AG09319 (cell line): Measurements from ENCODE around the gene PITPNC1.
A peak's percentile ranks its signal among the peaks of the same experiment; 100 is the strongest.
"Not testable (repeated sequence)": the region's sequence is repeated elsewhere in the genome, so short reads cannot be mapped to it uniquely, and the experiment has no call there.

Experiments used
- DNase-seq: peaks from one replicate; pipeline ENCODE4 v3.0.0-alpha.2; 2010; ENCODE audit warnings: low read depth; ENCODE audit errors: extremely low read depth
- TF ChIP-seq, protein P1 (sequence below): IDR thresholded peaks from 2 replicates; pipeline ENCODE4 v1.5.1; 2011; ENCODE audit warnings: low read depth, mild to moderate bottlenecking, inconsistent platforms, low read length, moderate library complexity

Gene PITPNC1

DNA sequence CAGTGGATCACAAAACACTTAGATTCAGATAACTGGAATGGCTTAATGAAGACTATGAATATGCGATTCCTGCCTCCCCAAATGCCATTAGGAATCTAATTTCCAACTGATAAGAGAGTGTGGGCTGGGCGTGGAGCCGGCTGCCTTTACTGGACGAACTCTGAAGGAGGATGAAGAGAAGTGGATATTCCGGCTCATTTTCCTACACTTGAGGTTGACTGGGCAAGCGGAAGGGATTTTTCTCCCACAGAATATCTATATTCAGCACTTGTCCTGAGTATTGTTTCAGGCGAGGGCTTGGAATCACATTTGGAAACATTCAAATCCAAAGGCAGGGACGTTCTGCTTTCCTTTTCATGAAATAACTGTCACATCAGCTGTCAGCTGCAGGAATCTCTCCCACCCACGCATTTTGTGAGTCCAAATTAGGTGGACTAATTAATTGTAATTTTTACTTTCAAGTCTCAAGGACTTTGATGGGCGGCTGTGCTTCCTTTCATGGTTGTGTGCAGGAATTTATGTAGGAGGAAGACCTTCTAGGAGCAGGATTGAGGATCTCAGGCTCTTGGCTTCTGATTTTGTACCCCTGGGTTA lies 138.5 kb downstream of the PITPNC1 start:
- no peak for DNase-seq
- TF ChIP-seq, protein P1, sequence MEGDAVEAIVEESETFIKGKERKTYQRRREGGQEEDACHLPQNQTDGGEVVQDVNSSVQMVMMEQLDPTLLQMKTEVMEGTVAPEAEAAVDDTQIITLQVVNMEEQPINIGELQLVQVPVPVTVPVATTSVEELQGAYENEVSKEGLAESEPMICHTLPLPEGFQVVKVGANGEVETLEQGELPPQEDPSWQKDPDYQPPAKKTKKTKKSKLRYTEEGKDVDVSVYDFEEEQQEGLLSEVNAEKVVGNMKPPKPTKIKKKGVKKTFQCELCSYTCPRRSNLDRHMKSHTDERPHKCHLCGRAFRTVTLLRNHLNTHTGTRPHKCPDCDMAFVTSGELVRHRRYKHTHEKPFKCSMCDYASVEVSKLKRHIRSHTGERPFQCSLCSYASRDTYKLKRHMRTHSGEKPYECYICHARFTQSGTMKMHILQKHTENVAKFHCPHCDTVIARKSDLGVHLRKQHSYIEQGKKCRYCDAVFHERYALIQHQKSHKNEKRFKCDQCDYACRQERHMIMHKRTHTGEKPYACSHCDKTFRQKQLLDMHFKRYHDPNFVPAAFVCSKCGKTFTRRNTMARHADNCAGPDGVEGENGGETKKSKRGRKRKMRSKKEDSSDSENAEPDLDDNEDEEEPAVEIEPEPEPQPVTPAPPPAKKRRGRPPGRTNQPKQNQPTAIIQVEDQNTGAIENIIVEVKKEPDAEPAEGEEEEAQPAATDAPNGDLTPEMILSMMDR: no peak

DNA sequence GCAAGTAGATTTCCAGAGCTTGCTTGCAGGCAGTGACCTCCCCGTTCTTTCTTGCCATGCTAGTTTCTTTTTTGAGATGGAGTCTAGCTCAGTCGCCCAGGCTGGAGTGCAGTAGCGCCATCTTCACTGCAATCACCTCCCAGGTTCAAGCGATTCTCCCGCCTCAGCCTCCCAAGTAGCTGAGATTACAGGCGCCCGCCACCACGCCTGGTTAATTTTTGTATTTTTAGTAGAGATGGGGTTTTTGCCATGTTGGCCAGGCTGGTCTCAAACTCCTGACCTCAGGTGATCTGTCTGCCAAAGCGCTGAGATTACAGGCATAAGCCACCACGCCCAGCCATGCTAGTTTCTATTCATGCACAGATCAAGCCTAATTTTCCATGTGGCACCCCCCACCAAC lies 139.5 kb downstream of the PITPNC1 start:
- not testable (repeated sequence) for DNase-seq

DNA sequence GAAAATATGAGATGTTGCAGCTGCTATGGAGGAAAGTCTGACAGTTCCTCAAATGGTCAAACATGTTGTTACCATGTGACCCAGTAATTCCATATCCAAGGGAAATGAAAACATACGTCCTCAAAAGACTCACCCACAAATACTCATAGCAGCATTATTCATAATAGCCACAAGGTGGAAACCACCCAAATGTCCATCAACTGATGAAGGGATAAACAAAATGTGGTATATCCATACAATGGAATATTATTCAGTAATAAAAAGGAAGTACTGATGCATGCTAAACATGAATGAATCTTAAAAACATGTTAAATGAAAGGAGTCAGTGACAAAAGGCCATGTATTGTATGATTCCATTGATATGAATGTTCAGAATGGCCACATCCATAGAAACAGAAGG lies 140.2 kb downstream of the PITPNC1 start:
- TF ChIP-seq, protein P1: no peak
- DNase-seq: no peak

DNA sequence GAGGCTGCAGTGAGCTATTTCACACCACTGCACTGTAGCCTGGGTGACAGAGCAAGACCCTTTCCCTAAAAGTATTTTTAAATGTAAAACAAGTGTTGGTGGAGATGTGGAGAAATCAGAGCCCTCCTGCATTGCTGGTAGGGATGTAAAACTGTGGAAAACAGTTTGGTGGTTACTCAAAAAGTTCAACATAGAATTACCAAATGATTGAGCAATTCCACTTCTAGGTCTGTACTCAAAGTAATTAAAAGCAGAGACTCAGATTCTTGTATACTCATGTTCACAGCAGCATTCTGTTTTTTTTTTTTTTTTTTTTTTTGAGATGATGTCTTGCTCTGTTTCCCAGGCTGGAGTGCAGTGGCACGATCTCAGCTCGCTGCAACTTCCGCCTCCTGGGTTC lies 141.8 kb downstream of the PITPNC1 start:
- DNase-seq: peak; percentile 75
- TF ChIP-seq, protein P1: no peak

GRCh38 chr17:67519801-67520251 lies 142.7 kb downstream of the PITPNC1 start:
- TF ChIP-seq, protein P1: no peak
- DNase-seq: no peak

DNA sequence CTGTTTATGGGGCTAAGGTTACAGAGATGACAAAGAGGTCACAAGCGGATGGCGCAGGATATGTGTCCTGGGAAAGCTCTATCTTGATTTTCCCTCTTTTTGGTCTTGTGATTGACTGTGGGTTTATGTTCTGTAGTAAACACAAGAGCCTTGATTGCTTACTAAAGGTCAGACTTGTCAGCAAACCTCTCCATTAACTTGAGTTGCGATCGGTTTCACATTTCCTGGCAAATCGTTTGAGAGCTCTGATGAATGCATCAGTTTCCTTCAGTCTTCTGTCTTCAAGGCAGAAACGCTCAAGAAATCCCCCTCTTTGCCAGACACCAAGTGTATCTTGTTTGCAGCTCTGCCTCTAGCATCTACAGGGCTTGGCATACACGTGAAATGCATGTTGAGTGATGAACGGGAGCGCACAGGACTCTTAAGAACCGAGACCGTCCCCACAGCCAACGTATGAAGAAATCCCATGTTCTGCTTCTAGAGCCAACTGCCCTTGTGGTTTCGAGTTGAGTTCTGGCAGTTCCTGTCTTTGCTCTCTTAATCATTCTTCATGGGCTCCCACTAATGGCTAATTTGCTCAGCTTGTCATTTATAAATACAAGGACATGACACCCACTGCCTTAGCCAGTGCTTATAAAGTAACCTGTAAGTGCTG lies 143.3 kb downstream of the PITPNC1 start:
- peak; percentile 71 for DNase-seq
- TF ChIP-seq, protein P1: no peak

DNA sequence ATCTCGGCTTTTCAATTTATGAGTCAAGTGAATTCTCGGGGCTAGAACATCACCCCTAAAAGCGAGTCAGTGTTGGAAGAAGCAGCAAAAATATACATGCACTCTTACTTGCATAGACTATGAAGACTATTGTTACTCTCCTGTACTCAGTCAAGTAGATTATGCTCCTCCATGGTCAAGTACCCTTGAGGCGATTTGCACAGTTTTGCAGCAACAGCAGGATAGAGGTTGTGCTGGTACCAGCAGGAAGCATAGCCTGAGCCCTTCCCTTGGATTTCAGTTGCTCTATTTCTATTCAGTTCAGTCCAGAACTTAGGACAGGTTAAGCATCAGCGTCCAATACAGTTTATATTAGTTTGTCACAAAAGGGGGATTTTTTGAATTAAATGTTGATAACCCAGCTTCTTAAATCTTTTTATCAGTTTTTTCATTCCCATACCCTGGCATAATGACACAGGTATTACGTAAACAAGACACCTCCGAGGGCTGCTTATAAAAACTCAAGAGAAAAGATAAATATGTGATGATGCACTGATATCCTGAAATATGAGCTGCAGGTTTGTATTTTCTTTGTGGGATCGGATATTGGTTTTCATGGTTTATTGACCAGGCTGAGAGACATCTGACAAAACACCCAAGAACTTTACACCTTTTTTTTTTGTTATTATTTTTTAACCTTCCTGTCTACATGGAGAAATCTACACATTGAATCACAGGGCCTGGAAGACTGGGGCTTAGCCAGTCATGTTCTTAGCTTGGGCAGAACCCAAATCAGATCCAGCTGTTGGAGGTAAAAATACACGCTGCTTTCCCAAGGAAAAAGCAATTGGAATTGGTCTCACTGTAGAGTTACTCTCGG lies 144.1 kb downstream of the PITPNC1 start:
- TF ChIP-seq, protein P1: no peak
- DNase-seq: peak; percentile 53
